NCI-H2171 (cell line): ENCODE results near the gene TANK.
A peak's percentile ranks its signal among the peaks of the same experiment; 100 is the strongest.

Experiments
- DNase-seq: peaks from one replicate; lab custom pipeline; 2025; lab: John Stamatoyannopoulos, UW

Gene TANK

DNA sequence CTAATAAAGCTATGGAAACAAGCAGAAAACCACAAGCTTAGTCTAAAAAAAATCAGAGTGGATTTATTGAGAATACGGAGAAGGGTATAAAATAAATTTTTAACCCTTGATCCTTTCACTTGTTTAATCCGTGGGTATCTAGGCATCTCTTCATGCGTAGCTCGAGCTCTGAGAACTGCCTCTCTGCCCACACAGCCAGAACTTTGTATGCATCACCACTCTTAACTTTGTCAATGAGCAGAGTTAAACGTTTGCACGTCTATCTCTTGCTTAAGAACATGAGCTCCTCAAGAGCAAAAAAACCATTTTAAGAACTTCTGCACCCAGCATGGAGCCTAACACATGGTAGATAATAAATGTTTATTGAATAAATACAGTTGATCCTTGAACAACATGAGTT is 26.9 kb upstream of the TANK start:
- no peak for DNase-seq

DNA sequence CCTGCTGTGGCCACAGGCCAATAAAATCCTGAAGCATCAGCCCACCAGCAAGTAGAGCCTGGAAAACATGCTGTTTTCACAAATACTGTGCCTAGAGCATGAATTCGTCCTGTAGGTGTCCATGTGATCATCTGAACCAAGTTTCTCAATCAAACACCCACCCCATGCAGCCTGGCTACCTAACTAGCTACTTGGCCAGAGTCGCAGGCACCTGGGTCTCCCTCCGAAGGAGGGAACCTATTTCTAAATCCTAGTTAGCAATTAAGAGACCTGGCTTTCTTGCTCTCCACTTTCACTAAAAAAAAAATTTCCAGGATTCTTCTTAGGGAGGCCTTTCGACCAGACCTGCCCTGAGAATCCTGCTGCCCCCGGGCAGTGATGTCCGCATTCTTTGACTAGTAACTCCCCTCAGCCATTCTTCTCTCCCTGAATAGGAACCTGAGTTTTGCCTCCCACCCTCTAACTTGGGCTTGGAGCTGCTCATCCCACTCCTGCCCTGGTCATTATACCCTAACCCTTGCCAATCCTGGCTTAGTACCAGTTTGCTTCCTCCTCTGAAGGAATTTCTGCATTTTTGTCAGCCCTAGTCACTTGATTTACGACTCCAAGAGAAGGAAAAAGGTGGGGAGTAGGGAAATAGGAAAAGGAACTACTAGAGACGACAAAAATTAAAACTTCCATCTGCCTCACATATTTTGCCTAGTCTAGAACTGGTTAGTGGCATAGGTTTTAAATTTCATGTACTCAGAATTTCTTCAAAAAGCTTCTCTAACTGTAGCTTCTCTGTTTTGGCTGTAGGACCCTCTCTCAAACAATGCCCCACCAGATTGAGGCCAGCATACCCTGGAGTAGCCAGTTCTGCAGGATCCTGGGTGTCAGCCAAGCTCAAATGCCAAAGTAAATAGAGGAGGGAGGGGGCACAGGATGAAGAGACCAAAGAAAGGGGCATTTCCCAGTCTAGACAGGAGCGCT is 25.4 kb upstream of the TANK start:
- DNase-seq = no peak

DNA sequence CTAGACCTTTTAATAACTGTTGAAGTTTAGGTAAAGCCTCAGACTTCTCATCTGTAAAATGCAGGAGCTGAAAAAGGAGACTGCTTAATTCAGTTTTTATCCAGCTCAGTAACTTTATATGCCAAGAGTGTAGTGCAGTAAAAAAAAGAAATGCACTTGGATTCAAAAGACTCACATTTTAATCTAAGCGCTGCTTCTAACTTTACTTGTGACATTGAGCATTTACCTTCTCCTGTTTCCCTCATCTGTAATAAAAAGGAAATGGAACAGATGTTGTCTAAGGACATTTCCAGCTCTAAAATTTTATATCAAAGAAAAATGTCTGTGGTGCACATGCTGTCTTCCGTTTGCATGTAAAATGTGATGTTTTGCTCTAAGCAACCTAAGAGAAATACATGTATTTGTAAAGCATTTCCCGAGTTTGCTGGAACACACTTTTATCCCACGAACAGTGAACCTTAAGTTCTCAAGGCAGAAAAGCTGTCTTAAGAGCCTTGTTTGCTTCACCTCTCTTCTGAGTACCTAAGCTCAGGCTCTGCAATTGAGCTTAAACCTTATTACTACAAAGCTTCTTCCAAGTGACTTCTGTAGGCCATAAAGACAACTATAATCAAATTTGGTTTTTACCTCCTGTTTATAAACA is 24.2 kb upstream of the TANK start:
- DNase-seq = no peak

DNA sequence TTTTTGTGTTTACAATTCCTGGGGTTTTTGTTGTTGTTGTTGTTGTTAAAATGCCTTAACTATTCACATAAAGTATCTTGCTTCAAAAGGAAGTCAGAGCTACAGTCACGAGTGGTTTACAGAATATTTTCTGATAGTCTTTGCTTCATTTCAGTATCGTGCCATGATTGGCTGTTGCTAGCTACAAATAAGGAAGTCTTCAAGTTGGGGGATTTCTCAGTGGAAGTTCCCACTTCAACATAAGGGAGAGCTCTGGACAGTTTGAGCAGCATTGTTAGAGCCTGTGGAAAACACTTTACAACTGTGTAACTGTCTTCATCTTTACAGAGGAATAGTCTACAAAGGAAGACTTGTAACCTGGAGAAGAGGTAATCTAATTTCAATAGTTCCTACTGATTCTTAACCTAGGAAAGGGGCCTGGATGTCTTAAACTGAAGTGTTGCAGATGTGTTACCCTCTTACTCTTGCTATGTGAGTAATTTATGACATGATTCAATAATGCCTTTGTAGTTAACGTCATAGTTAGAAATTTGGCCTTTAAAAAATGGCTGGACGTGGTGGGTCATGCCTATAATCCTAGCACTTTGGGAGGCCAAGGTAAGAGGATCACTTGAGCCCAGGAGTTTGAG is 23.4 kb upstream of the TANK start:
- DNase-seq = no peak

DNA sequence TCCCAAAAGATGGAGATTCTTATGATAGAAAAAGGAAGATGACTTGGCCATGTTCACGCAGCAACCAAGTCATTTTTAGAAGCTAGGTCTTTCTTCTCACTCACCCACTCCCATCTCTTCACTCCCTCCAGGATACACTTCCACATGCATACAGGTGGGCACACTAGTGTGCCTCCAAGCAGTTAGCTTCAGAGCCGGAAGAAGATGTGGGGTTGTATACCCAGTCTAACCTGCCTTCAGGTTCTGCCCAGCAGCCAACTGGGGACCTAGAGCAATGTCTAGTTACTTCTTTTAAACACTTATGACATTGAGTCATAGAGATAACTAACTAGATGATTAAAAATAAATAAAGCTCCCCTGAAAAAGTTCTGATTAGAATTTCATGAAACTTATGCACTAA is 21.8 kb upstream of the TANK start:
- DNase-seq = no peak

DNA sequence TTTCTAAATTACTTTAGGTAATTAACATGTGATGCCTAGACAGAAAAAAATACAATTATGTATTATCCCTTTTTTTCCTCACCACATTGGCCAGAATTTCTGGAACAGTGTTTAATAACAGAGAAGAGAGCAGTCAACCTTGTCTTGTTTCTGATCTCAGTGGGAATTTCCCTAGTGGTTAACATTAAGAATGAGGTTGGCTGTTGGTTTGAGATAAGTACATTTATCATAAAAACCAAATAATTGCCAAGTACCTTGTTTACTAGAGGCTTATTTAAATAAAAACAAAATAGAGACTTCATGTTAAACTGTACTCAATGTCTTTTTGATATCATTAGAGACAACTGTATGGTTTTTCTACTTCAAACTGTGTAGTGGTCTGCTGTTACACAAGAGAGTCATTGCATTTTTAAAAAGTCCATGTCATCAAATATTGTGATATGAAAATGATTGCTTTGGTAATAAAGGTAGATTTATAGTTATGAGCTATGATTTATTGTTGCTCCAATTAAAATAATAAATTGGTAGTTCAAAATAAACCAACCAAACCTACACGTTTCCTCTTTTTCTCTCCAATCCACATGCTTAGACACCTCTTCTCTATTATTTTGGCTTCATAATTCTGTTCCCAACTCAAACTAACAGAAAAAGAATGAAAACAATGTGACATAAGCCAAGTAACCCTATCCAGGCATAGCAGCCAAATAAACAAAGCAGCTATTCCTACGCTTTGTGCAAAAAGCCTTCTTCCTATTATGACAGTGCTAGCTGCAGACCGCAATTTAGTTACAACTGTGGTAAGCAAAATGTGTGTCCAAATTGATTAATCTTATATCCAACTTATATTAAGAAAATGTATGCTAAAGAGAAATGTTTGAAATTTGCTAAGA is 20.9 kb upstream of the TANK start:
- no peak for DNase-seq

DNA sequence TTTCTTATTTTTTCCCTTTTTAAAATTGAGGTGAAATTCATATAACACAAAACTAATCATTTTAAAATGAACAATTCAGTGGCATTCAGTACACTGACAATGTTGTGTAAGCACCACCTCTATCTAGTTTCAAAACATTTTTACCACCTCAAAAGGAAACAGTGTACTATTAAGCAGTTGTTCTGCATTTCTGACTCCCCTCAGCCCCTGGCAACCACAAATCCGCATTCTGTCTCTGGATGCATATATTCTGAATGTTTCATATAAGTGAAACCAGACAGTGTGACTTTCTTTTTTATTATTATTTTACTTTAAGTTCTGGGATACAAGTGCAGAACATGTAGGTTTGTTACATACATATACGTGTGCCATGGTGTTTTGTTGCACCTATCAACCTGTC is 19.2 kb upstream of the TANK start:
- DNase-seq = no peak

DNA sequence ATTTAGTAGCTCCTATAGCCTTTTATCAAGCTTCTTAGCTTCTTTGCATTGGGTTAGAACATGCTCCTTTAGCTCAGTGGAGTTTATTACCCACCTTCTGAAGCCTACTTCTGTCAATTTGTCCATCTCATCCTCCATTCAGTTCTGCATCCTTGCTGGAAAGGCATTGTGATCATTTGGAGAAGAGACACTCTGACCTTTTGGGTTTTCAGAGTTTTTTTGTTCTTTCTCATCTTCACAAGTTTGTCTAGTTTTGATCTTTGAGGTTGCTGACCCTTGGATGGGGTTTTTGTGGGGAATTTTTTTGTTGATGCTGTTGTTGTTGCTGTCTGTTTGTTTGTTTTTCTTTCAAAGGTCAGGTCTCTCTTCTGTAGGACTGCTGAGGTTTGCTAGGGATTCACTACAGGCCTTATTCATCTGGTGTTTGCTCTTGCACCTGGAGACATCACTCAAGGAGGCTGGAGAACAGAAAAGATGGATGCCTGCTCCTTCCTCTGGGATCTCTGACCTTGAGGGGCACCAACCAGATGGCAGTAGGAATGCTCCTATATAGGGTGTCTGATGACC is 13.9 kb upstream of the TANK start:
- no peak for DNase-seq

DNA sequence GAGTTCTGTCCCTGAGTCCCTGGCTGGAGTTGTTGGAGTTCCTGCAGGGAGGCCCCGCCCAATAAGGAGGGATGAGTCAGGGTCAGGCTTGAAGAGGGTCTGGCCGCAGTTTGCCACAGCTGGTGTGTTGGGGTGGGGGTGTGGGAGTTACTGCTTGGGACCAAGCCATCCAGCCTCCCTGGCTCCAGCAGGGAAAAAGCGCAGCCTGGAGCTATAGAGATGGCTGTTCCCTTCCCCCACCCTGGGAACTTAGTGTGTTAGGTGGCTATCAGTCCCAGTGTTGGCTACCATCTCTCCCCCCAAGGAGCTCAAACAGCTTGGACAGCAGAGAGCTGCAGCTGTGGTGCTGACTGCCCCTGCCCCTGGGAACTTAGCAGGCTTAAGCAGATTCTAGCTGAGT is 13.2 kb upstream of the TANK start:
- no peak for DNase-seq

DNA sequence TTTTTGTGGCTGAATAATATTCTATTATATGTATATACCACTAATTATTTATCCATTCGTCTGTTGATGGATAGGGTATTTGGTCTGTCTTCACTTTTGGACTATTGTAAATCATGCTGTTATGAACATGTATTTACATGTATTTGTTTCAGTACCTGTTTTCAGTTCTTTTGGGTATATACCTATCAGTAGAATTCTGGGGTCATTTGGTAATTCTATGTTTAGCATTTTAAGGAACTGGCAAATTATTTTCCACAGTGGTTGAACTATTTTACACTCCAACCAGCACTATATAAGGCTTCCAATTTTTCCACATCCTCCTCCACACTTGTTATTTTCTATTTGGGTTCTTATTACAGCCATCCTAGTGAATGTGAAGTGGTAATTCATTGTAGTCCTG is 12.4 kb upstream of the TANK start:
- no peak for DNase-seq

DNA sequence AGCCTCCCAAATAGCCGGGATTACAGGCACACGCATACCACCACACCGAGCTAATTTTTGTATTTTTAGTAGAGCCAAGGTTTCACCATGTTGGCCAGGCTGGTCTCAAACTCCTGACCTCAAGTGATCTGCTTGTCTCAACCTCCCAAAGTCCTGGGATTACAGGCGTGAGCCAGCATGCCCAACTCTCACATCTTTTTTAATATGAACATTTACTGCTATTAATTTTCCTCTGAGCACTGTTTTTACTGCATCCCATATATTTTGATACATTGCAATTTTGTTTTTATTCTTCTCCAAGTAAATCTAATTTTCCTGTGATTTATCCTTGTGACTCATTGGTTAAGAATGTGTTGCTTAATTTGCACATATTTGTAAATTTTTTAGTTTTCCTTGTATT is 9.5 kb upstream of the TANK start:
- DNase-seq = no peak

DNA sequence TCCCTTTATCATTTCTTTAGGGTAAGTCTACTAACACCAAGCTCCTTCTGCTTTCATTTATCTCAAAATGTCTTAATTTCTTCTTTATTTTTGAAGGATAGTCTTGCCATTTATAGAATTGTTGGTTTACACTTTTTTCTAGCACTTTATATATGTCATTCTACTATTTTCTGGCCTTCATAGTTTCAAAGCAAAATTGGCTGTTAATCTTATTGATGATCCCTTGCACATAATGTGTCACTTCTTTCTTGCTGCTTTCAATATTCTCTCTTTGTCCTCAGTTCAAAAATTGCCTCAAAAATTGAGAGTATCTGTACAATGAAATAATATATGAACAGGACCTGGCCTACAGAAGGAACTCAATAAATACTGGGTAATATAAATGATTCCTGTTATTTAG is 7.9 kb upstream of the TANK start:
- DNase-seq = no peak

DNA sequence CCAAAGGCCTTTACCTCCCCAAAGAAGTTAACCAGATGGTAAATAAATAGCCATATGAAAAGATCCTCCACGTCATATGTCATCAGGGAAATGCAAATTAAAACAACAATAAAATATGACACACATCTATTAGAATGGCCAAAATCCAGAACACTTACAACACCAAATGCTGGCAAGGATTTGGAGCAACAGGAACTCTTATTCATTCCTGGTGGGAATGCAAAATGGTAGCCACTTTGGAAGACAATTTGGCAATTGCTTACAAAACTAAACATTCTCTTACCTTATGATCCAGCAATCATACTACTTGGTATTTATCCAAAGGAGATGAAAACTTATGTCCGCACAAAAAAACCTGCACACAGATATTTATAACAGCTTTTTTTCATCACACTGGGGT is 1.3 kb upstream of the TANK start:
- DNase-seq = no peak

DNA sequence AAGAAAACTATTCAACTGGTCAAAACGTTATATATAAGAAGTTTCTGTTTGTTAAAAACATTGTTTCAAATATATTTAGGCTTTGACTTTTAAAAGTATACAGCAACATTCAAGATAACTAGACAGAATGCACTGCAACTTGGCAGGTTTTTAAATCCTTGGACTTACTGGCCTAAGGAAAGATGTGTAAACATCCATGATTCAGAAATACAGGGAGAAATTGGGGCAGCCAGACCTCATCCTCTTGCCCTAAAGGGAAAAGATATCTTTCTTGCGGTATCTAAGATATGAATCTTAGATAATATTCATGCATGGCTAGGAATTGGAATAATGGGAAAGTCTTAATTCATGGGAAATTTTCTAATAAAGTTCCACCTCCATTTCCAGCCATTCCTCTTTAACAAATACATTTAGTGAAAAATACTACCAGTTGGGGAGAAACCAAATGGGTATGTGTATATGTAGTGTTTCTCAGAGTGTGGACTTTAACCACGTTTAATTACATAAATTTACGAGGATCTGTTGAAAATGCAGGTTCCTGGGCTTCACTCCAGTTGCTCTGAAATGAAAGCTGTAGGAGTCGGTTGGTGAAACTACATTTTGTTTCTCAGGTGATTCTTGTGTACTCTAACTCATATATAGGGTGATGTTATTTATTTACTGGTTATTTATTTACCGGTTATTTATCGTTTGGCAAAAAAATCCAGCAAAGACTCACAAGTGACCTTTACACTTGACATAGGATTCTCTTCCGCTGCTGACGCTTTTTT is 587 bp upstream of the TANK start:
- no peak for DNase-seq

DNA sequence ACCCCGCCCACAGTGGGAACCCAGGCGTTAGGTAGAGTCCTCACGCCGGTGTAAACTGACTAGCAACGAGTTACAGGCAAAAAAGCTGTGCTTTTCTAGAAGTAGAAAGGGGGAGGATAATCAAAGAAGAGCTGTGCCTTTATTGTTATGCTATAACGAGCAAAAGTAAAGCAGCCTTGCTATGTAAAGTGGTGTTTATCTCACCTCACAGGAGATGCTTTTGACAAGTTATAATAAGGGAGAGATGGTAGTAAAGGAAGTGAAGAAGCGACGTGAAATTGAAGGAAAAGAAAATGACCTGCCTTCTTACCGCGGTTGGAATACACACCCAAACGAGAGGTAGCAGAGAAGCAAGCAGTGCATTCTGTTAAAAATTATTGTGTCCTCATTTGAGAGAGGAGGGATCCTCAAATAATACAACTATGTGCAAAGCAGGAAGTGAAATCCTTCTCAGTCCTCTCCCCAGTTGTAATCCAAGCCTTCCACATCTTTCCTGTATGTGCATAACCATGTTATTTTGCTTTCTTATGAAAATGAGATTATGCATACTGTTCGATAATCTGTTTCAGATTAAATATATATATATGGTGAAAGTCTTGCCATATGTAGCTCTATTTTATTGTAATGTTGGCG is 962 bp downstream of the TANK start:
- DNase-seq = peak; percentile 14

DNA sequence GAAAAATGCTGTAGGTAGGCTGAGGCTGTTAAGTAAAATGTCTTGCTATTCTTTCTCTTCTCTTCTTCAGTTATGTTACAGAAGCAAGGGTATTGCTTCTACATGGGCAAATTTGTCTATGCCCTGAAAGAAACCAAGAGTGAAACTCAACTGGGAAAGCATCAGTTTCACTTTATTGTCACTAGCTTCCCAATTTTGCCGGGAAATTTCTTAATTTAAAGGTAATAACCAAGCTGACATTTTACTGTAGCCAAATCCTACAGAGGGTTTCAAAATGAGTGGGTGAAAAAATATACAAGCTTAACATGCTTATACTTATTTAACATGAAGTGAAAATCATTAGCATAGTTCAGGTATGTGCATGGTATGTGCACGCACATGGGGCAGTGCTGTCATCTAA is 3.2 kb downstream of the TANK start:
- DNase-seq = no peak

DNA sequence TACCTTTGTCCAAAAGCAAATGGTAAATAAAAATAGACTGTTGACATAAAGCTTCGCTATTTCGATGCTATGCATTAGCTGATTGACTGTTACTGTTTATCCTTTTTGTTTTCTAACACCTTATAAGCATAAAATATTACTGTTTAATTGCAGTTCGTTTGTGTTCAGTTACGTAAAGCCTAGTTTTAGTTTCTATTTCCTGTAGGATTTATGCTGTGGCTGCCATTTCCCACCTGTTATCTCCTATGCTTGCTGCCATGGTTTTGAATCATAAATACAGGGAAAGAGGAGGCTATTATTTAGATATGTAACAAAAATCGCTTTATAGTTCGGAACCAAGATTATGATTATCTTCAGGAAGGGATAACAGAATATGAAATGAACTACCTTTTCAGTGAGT is 3.9 kb downstream of the TANK start:
- DNase-seq = no peak

DNA sequence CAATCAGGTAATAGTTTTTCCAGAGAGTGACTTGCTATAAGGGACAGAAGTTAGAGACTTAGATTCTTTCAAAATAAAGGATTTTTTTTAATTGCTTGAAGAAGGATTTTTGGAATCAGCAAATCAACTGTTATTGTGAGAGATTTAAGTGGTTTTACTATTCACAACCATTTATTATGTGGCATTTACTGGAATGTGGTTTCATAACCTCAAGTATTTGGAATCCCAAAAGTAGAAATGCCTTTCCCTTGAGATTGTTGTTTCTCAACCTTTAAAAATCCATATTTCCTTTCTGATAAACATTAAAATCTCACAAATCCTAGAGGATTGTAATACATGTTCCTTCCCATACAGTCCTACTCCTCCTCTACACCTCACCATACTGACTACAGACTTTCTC is 5.0 kb downstream of the TANK start:
- DNase-seq = no peak

DNA sequence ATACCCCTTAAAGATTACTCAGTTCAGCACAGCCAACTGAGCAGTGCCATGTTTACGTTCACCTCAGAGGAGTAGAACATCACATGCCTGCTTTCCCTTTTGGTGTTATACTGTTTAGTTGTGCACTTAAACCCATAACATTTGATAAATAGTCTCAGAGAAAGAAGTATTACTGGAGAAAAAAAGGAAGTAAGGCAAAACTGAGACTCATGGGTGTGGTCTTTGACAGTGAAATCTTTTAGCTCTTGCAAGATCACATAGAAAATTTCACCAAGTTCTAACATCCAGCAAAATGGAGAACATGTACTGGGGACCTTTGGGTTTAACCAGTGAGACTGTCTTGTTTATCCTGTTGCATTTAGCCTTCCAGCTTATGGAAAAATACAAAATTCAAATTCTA is 5.6 kb downstream of the TANK start:
- DNase-seq = no peak
